Kidney (tissue), 11 donors: ENCODE data around the gene SHLD2. TPM values are rescaled to one million over a fixed set of nuclear protein-coding genes. Genes with fewer than 3 reads are reported as not detected.
"Not testable (repeated sequence)": the region's sequence is repeated elsewhere in the genome, so short reads cannot be mapped to it uniquely, and the experiment has no call there.

Experiments
- DNase-seq, 5 donors: peaks; one replicate each; pipeline ENCODE4 v3.0.0-alpha.2; 2013 to 2020
- FAIRE-seq: peaks from 2 replicates; lab custom pipeline; 2012; peaks lifted over from hg19 to GRCh38; lab: Jason Lieb, UNC
- H3K27ac ChIP-seq, 2 donors: one replicate each; pipeline ENCODE4 v1.7.0; 2013; ENCODE audit warnings: low read depth in 2 of 2, low read length in 2 of 2, inconsistent platforms in 1 of 2
- H3K27me3 ChIP-seq: one replicate; pipeline ENCODE4 v1.7.1; 2013; ENCODE audit warnings: low read length, inconsistent platforms; ENCODE audit not compliant: control insufficient read depth, insufficient read depth
- H3K36me3 ChIP-seq, 3 donors: one replicate each; pipeline versions ENCODE4 v1.7.0 to v1.7.1; 2013; ENCODE audit warnings: low read length in 3 of 3, control low read depth in 1 of 3, inconsistent platforms in 1 of 3; ENCODE audit not compliant: insufficient read depth in 3 of 3, control insufficient read depth in 2 of 3
- H3K4me1 ChIP-seq, 3 donors: one replicate each; pipeline versions ENCODE4 v1.7.0 to v1.7.1; 2013; ENCODE audit warnings: low read length in 3 of 3, inconsistent platforms in 1 of 3, low read depth in 1 of 3; ENCODE audit not compliant: control insufficient read depth in 2 of 3, insufficient read depth in 2 of 3
- H3K4me3 ChIP-seq, 3 donors: one replicate each; pipeline versions ENCODE4 v1.7.0 to v1.8.1; 2013; ENCODE audit warnings: low read length in 3 of 3, control low read depth in 1 of 3, inconsistent platforms in 1 of 3
- H3K9ac ChIP-seq, 3 donors: one replicate each; pipeline versions ENCODE4 v1.7.0 to v1.7.1; 2013; ENCODE audit warnings: low read length in 3 of 3, control low read depth in 1 of 3, inconsistent platforms in 1 of 3
- H3K9me3 ChIP-seq, 3 donors: one replicate each; pipeline versions ENCODE4 v1.7.0 to v1.7.1; 2013; ENCODE audit warnings: low read length in 3 of 3, control low read depth in 1 of 3, inconsistent platforms in 1 of 3; ENCODE audit not compliant: control insufficient read depth in 2 of 3, insufficient read depth in 1 of 3
- intact Hi-C: fragments of 100-400 bp; cut with DNase I; formaldehyde crosslinking; loops from one replicate; pipeline ENCODE4 v1.11.1; 2022
- polyA plus RNA-seq: library from polyadenylated mRNA; stranded (reverse); fragments of 350-450 nt; fragmentation: Illumina TruSeq; extraction: RNeasy Lipid Tissue Mini Kit (QIAGEN cat#74804); gene quantifications from one replicate; pipeline ENCODE4 v1.2.3, GENCODE V29; 2014; ENCODE audit warnings: low read depth, low replicate concordance; ENCODE audit not compliant: insufficient read depth
- total RNA-seq: library from RNA; stranded (reverse); fragmentation: NEBNext Ultra II Directional; extraction: Animal tissue kit (Norgen Biotek cat#: 25700); gene quantifications from one replicate; pipeline ENCODE4 v1.2.1, GENCODE V29; 2021
- donor health status: control.
- donor health status: control.
- donor health status: DM: yes; HTN: yes; CAD: no.
- donor health status: Normal renal cell carcinoma (clear cell type).

The SHLD2 gene
- total and polyA plus RNA-seq, 2 donors from 2014 or later = 25.9 to 36.9 TPM

GRCh38 chr10:87127607-87128156, 32.7 kb downstream of the SHLD2 start:
- H3K27me3 ChIP-seq, DNase-seq, H3K9ac ChIP-seq, H3K4me3 ChIP-seq, H3K9me3 ChIP-seq, H3K36me3 ChIP-seq, H3K27ac ChIP-seq, H3K4me1 ChIP-seq, FAIRE-seq, intact Hi-C loops: not testable (repeated sequence)

DNA sequence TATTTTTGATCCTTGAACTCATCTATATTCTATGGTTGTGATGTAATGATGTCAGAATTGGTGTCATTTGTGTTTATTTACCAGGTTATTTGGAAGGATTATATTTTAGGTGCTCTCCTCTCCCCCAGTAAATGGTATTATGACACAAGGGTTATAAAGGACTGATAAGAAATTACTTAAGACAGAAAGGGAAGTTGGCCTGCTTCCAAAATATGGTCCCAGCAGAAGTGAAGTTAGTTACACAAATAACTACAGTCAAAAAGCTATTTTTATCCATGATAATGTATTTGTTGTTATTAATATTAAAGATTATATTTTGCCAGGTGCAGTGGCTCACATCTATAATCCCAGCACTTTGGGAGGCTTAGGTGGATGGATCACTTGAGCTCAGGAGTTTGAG, 37.2 kb downstream of the SHLD2 start:
- intact Hi-C loops, H3K27ac ChIP-seq, FAIRE-seq, H3K36me3 ChIP-seq, H3K27me3 ChIP-seq, H3K9ac ChIP-seq, H3K9me3 ChIP-seq, H3K4me3 ChIP-seq, H3K4me1 ChIP-seq: not testable (repeated sequence)
- DNase-seq = peak in 1 of 5 donors; percentile 23

DNA sequence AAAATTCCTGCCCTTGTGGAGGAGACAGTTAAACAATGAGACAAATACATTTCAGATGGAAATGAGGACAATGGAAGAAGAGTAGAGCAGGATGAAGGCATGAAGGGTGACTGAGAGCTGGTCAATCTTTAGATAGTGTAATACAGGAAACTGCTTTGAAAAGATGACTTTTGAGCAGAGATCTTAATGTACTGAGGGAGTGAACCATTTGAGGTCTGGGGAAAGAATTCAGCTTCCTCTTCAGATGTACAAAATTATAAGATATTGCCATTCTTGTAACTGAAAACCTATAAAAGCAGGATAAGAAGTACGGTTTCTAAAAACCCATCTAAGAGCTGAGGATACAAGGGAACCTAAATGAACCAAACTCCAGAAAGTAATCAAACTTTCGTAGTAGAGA, 38.9 kb downstream of the SHLD2 start:
- H3K36me3 ChIP-seq, H3K4me1 ChIP-seq, intact Hi-C loops, H3K9ac ChIP-seq, H3K27me3 ChIP-seq, H3K9me3 ChIP-seq, DNase-seq, FAIRE-seq, H3K27ac ChIP-seq, H3K4me3 ChIP-seq: not testable (repeated sequence)

GRCh38 chr10:87134440-87134839, 39.4 kb downstream of the SHLD2 start:
- H3K27me3 ChIP-seq, DNase-seq, intact Hi-C loops, H3K4me1 ChIP-seq, H3K36me3 ChIP-seq, H3K27ac ChIP-seq, FAIRE-seq, H3K9ac ChIP-seq, H3K4me3 ChIP-seq, H3K9me3 ChIP-seq: not testable (repeated sequence)

DNA sequence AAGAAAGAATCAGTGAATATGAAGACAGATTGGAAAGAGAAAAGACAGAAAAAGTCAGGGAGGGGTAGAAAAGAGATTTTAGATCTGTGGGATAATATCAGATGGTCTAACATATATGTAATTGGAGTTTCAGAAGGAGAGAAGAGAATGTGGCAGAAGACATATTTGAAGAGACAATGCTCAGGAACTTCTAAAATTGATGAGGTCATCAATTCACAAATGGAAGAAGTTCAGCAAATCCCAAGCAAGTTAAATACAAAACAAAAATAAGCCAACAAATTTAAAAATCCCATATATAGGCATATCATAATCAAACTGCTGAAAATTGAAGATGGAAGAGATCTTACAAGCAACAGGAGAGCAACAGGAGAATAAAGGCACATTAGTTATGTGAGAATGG, 42.5 kb downstream of the SHLD2 start:
- intact Hi-C loops, FAIRE-seq: not testable (repeated sequence)

GRCh38 chr10:87142230-87143108, 47.5 kb downstream of the SHLD2 start:
- H3K27me3 ChIP-seq, H3K9ac ChIP-seq, H3K9me3 ChIP-seq, intact Hi-C loops, H3K36me3 ChIP-seq, H3K4me1 ChIP-seq, H3K4me3 ChIP-seq, DNase-seq, H3K27ac ChIP-seq, FAIRE-seq: not testable (repeated sequence)

More for the DNA sequence above, 42.5 kb downstream of the SHLD2 start:
- not testable (repeated sequence) for H3K9ac ChIP-seq, H3K4me1 ChIP-seq, H3K4me3 ChIP-seq, H3K27me3 ChIP-seq, H3K27ac ChIP-seq, H3K36me3 ChIP-seq, H3K9me3 ChIP-seq, DNase-seq

DNA sequence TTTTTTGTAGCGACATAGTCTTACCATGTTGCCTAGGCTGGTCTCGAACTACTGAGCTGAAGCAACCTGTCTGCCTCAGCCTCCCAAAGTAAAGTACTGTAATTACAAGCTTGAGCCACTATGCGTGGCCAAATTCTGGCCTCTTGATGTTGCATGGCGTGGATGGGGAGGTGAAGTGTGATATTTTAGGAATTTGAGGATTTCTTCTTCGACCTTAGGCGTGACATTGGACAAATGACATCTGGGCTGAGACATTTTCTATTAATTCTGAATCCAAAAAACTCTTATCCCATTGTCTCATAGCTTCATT, 48.1 kb downstream of the SHLD2 start:
- H3K9me3 ChIP-seq, DNase-seq, H3K9ac ChIP-seq, H3K27ac ChIP-seq, H3K4me3 ChIP-seq, intact Hi-C loops, H3K4me1 ChIP-seq, H3K27me3 ChIP-seq, H3K36me3 ChIP-seq, FAIRE-seq: not testable (repeated sequence)

DNA sequence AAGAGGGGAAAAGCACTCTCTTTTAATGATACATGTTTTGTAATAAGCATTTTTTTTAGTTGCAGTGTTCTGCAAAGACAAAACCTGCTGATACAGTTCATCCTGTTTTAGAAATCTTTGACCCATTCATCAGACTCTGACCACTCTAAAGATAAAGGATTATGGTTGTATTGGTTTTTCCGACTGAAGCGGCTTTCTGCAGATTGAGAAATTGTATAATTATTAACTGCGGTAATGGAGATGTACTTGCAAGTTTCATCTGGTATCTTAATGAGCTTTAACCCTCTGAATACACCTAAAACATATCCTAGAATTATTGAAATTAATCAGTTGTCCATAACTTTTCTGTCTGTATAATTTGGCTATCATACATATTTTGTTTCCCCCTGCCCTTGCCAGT, 50.6 kb downstream of the SHLD2 start:
- H3K9ac ChIP-seq, DNase-seq, H3K27ac ChIP-seq, H3K9me3 ChIP-seq, H3K4me3 ChIP-seq, FAIRE-seq, H3K4me1 ChIP-seq, H3K36me3 ChIP-seq, intact Hi-C loops, H3K27me3 ChIP-seq: not testable (repeated sequence)
